Measurements from ENCODE around the gene GDI2.

DNA sequence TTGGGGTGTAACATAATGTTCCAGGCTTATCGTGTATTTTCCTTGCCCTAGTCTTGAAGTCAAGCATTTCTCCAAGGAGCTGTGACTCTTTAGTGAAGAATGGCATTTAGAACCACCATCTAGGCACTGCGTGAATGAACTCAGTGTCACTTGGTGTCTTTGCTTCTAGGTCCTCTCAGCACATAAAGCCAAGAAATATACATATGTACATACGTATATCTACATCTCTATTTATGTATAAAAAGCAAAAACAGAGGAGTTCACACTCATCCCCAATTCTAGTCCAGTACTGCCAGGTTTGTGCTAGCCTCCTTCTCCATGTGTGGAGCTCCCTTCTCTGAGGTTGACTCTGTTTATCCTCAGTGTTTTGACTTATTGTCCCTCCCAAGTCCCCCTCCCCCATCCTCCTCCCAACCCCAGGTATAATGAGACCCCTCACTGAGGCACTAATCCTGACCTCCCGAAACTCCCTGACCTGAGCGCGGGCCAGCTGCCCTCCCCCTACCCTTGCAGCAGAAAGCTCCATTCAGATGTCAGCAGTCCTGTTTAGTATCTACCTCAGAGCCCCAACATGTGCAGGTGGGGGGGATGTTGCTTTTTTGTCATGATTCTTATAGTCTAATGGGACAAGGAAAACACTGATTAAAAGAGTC lies 61.5 kb downstream of the GDI2 start:
- no peak for TF ChIP-seq EZH2 (IDR thresholded peaks at IDR 0.05; ENCODE audit: borderline replicate concordance, low read depth, low read length, poor library complexity, severe bottlenecking)
- TF ChIP-seq, protein P1, sequence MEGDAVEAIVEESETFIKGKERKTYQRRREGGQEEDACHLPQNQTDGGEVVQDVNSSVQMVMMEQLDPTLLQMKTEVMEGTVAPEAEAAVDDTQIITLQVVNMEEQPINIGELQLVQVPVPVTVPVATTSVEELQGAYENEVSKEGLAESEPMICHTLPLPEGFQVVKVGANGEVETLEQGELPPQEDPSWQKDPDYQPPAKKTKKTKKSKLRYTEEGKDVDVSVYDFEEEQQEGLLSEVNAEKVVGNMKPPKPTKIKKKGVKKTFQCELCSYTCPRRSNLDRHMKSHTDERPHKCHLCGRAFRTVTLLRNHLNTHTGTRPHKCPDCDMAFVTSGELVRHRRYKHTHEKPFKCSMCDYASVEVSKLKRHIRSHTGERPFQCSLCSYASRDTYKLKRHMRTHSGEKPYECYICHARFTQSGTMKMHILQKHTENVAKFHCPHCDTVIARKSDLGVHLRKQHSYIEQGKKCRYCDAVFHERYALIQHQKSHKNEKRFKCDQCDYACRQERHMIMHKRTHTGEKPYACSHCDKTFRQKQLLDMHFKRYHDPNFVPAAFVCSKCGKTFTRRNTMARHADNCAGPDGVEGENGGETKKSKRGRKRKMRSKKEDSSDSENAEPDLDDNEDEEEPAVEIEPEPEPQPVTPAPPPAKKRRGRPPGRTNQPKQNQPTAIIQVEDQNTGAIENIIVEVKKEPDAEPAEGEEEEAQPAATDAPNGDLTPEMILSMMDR (conservative IDR thresholded peaks at IDR 0.05; ENCODE audit: low read depth, low read length) = no peak

Data from A673 (cell line).